ENCODE measurements around the gene RYR2.

DNA sequence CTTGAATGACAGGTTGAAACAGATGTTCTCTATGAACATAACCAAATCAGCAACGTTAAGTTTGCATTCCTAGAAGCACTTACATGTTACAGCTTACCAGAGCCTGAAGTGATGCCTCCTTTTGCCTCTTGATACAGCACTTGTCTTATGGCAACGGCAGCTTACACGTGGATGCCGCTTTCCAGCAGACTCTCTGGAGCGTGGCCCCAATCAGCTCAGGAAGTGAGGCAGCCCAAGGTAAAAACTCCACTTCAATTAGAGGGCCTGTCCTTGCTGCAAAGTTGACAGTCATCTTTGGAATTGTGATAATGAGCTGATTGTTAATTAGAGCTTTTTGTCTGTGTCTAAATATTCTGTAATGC lies 345.1 kb downstream of the RYR2 start:
- no peak for TF ChIP-seq EZH2 (IDR thresholded peaks at IDR 0.05; ENCODE audit: borderline replicate concordance)
- TF ChIP-seq, protein P1, sequence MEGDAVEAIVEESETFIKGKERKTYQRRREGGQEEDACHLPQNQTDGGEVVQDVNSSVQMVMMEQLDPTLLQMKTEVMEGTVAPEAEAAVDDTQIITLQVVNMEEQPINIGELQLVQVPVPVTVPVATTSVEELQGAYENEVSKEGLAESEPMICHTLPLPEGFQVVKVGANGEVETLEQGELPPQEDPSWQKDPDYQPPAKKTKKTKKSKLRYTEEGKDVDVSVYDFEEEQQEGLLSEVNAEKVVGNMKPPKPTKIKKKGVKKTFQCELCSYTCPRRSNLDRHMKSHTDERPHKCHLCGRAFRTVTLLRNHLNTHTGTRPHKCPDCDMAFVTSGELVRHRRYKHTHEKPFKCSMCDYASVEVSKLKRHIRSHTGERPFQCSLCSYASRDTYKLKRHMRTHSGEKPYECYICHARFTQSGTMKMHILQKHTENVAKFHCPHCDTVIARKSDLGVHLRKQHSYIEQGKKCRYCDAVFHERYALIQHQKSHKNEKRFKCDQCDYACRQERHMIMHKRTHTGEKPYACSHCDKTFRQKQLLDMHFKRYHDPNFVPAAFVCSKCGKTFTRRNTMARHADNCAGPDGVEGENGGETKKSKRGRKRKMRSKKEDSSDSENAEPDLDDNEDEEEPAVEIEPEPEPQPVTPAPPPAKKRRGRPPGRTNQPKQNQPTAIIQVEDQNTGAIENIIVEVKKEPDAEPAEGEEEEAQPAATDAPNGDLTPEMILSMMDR (IDR thresholded peaks at IDR 0.05; ENCODE audit: poor library complexity) = no peak

All from hepatocyte (in vitro differentiated cells).